NCI-H2196 treated with DMSO at 0.1 percent for 48 hours (cell line): Measurements from ENCODE around the gene B4GALT1.
"Not testable (repeated sequence)": the region's sequence is repeated elsewhere in the genome, so short reads cannot be mapped to it uniquely, and the experiment has no call there.

Experiments
- DNase-seq: peaks from one replicate; lab custom pipeline; 2025; ENCODE audit not compliant: unreplicated experiment; lab: John Stamatoyannopoulos, UW

B4GALT1 gene

DNA sequence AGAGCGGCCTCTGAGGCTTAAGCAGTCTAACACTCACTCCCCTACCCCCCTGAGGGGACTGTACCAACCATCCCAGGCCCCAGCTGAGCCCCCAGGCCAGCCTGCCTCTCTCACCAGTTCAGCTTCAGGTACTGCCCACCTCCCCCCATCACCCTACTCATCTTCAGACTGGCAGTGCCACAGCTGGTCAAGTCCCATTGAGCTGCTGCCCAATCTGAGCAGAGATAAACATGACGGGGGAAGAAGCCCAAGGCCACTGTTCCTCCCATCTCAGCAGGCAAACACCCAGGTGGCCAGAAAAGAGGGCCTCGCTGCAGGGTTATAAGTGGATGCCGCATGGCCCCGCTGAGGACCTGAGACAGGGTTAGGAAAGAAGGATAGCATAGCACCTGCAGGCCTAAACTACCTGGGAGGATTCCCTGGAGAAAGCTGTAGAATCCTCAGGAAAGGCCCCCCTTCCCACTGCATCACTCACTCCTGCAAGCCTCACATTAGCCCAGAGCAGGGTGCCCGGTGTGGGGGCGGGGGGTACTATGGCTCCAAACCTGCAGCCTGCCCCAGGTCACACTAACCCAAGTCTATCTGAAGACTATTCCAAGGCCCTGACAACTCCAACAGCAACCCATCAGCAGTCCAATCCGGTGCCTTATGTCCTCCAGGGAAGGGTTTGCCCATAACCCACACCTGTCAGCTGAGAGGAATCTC, 3.6 kb downstream of the B4GALT1 start:
- no peak for DNase-seq

DNA sequence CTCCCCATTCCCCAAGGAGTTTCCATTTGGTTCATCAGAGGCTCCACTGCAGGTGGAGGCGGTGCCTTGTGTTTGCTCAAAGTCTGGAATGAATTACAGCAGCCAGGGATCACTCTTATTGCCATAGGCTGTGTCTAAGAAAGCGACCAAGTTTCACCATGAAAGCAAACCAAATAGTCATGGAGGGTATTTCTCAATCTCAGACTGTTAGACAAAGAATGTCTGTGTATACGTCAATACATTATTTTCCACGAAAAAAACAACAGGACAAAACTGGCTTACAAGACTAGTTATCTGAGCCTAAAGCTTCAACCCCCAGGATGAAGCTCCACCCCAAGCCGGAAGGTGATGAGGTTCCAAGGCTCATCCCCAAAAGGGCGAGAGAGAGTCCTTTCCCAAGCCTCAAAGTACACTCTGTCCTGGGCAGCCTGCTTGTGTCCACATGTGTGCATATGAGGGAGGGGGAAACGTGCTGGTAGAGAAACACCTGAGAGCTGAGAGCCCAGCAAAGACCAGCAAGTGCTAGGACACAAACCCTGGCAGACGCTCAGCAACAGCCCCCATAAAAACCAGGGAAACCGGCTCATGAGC, 4.3 kb downstream of the B4GALT1 start:
- DNase-seq = no peak

GRCh38 chr9:33161589-33162132, 5.5 kb downstream of the B4GALT1 start:
- no peak for DNase-seq

DNA sequence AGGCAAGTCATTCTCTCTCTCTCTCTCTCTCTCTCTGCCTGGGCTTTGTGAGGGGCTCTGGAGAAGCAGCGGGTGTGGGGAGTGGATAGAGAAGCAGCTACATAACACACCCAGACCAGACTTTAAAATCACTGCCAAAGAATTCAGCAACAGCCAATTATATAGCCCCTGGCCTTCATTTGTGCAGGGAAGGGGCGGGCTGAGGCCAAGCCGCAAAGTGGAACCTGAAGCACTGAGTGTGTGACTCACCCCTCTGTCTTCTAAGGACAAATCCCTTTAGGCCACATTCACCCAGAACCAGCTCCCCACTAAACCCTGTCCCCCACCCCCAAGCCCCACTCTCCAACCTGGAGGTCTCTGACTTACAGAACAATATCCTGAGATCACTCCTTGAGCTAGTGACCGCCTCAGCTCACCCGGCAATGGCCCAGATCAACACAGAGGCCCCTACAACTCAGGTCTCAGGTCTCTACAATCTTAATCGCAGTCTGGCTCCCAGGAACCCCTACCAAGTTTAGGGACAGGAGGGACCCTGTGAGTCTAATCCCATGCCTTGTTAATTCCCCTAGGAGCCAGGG, 6.0 kb downstream of the B4GALT1 start:
- no peak for DNase-seq

GRCh38 chr9:33160446-33160845, 6.7 kb downstream of the B4GALT1 start:
- not testable (repeated sequence) for DNase-seq

DNA sequence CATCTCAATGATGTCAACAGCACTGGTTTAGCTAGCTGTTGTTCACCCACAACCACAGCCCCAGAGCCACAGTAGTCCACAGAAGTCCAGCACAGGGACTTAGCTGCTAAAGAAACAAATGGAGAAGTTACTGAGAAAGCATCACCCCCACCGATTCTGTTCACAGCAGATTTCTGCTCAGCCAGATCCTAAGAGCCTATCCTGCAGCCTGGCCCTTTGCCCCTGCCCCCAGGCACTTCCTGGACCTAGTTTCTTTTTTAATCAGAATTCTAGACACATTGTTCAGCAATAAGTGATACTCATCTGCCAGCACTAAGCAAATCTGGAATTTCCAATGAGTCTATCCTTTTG, 7.4 kb downstream of the B4GALT1 start:
- DNase-seq = no peak

GRCh38 chr9:33158843-33159776, 8.0 kb downstream of the B4GALT1 start:
- DNase-seq = no peak

- no peak for DNase-seq
Measured at GRCh38 chr9:33157960-33158842, 8.9 kb downstream of the B4GALT1 start.

DNA sequence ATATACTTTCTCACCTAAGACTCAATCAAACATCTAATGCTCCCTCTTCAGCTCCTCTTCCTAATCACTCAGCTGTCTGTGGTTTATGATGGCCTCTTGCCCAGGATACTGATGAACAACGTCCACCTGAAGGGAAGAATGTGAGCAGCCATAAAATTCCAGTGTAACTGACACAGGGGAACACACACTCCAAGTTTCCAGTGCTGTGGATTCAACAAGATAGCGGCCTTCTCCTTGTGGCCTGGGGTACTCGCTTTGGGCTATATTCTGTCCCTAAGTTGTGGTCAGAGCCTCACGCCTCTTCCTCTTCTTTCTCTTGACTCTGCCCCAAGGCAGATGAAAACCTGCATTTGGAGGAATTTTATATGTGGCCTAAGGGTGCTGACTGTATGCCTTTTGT, 11.7 kb downstream of the B4GALT1 start:
- DNase-seq = no peak

DNA sequence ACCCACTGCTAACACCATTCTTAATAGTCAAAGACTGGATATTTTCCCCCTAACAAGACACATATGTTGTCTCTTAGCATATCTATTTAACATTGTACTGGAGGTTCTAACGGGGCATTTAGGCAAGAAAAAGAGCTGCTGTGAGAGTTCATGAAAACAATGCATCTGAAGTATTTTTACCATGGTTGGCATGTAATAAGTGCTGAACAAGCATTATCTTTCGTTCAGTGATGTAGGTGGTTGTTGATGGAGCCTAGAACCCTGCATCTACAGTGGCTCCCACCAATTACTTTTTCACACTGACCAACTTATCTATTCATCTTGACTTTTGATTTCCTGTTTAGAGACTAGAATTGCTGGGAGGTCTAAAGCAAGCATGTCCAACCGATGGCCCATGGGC, 12.8 kb downstream of the B4GALT1 start:
- no peak for DNase-seq

DNA sequence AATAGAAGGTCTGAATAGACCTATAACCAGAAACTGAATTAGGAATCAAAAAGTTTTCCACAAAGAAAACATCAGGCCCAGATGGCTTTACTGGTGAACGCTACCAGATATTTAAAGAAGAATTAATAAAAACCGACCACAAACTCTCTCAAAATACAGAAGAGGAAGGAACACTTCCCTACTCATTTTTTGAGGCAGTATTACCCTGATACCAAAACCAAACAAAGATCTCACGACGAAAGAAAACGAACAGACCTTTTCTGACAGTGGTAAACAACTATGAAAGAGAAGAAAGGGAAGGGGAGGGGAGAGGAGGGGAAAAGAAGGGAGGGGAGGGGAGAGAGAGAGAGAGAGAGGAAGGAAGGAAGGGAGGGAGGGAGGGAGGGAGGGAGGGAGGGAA, 13.5 kb downstream of the B4GALT1 start:
- no peak for DNase-seq

DNA sequence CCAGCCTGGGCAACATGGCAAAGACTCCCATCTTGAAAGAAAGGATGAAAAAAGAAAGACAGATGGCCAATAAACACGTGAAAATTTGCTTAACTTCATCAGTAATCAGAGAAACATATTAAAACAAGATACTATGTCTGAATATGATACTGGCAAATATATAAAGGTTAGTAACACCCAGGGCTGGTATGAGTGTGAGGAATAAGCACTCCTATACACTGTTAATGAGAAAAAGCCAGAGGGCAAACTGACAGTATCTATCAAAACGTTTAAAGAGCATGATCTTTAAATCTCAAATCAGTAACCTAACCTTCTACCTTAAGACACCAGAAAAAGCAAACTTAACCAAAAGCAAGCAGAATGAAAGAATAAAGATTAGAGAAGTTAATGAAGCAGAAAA, 14.1 kb downstream of the B4GALT1 start:
- no peak for DNase-seq

- DNase-seq = no peak
Measured at GRCh38 chr9:33151601-33152000, 15.5 kb downstream of the B4GALT1 start.

DNA sequence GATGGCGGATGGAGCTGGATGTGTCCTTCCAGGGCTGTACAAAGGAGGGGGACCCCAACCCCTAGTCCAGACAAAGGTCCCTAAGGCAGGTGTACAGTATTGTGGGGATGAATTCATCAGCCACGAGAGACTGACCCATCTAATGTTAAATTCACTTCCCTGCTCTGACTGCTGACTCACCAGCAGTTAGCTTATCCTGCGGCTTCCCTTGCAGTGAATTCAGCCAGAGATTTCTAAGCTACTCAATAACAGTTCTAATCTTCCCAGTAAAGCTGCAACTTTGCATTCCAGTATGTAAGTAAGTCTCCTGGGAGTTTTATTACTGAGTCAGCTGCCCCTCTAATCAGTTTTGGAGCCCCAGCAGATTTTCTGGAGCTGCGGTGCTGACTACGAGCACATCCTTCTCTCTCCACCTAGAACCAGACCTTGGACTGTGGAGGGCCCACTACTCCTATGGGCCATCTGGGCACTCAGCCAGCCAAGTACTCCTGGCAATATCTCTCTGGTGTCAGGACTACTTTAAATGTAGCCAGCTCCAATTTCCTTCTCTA, 16.1 kb downstream of the B4GALT1 start:
- no peak for DNase-seq

DNA sequence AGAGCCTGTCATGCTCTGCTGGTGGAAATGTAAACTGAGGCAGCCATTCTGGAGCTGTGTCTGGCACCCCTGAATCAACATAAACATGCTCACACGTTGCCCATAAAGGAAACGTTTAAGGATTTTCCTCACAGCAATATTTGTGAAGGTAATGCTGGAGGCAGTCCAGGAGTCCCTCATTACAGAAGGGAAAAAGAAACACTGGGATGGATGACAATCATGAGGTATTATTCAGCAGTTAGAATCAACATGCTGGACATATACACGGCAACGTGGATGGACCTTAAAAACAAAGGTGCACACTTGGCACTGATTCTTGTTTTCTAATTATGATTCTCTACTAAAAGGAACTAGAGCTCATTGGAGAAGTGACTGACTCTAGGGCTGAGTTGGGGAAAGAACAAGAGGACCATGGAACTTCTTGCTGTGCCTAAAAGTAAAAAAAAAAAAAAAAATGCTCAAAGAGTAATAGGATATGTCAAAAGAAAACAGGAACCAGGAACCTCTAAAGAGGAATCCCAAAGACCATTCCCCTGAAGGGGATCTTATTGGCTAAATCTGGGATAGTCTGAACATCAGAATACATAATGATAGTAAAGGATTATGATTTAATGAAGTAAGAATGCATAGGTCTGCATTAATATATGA, 18.6 kb downstream of the B4GALT1 start:
- DNase-seq = no peak

GRCh38 chr9:33147416-33148169, 19.5 kb downstream of the B4GALT1 start:
- no peak for DNase-seq

DNA sequence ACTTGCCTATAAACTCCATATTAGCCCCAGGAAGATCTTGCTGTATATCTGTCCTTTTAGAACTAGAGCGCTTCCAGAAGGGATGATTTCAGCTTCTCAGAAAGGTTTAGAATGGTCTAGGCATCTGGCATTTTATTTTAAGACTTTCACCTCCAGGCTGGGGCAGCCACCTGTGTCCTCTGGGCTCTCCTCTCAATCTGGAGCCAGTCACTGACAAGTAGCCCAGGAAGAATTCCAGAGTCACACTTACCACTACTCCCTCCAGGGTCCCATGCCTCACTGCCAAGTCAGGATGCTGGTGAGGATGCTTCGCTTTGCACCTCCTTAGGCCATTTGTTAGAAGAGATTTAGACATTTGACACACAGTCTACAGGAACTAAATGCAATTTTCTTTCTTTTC, 20.8 kb downstream of the B4GALT1 start:
- no peak for DNase-seq

DNA sequence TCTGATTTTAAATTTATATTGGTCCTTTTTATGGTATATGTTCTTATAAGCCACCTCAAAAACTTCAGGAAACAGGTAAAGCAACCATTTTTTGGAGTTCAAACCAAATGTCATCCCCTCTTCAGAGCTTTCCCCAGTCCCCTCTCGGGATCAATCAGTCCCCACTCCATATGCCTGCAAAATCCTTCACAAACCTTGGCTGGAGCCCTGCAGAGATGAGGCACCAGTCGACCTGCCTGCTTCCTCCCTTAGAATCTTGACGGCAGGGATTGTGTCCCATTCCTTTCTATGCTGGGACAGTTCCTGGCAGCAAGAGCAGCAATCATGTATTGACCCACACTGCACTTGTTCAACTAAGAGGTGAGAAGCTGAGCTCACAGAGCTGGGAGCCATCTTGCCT, 22.6 kb downstream of the B4GALT1 start:
- DNase-seq = no peak

DNA sequence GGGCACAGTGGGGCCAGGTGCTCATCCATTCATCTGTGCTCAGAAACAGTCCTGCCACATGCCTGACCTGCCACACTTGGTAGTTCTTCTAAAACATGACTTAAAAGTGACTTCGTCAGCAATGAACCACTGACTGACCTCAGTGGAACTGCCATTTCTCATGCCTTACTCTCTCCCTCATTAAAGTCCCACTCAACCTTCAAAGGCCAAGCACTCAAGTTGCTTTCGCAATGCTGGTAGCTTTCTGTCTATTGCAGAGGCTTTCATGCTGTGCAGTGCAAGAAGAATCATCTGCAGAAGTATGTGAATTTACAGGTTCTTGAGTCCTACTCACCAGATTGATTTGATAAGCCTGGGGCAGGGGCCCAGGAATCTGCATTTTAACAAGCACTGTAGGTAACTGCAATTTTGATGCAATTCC, 23.9 kb downstream of the B4GALT1 start:
- DNase-seq = no peak
